WERI-Rb-1 (cell line): Measurements from ENCODE around the gene SNX4.

Experiments
- DNase-seq: peaks from one replicate; pipeline ENCODE4 v3.0.0-alpha.2; 2020
- H3K27ac ChIP-seq: fragments of 250-450 bp; sonication (Bioruptor Pico); 2 replicates; pipeline ENCODE4 v1.5.1; 2020; ENCODE audit warnings: mild to moderate bottlenecking, moderate library complexity
- H3K27me3 ChIP-seq: fragments of 250-450 bp; sonication (Bioruptor Pico); 2 replicates; pipeline ENCODE4 v1.5.1; 2021; ENCODE audit warnings: mild to moderate bottlenecking, low read depth, moderate library complexity; ENCODE audit not compliant: insufficient read depth, severe bottlenecking
- H3K36me3 ChIP-seq: fragments of 250-450 bp; sonication (Bioruptor Pico); 2 replicates; pipeline ENCODE4 v1.5.1; 2020; ENCODE audit warnings: mild to moderate bottlenecking, moderate library complexity
- H3K4me3 ChIP-seq: 2 replicates; pipeline ENCODE4 v1.5.1; 2011; ENCODE audit warnings: low read depth, mild to moderate bottlenecking, control low read depth, low read length
- H3K9me3 ChIP-seq: fragments of 250-450 bp; sonication (Bioruptor Pico); 2 replicates; pipeline ENCODE4 v1.5.1; 2021; ENCODE audit warnings: mild to moderate bottlenecking, moderate library complexity; ENCODE audit not compliant: severe bottlenecking
- TF ChIP-seq, protein P1 (sequence below): IDR thresholded peaks from 2 replicates; pipeline ENCODE4 v1.5.1; 2011; ENCODE audit warnings: low read depth, mild to moderate bottlenecking, control low read depth, inconsistent platforms, low read length

The SNX4 gene

DNA sequence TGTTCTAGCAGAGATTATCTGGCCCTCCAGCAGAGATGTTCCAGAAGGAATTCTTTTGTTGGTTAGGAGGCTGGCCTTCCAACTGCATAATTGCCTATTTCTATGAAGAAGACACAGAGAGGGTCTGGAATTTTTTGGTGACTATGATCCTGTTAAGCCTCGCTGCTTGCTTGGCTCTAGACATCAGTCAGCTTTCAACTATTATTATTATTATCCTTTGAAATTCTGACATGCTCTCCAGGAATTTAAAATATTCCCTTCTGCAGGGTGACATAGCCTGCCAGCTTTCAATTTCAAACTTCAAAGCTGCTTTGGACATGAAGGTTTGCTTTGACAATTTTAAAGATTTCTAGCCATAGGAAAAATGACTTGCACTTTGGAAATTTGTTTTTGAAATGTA is 118.6 kb downstream of the SNX4 start:
- H3K9me3 ChIP-seq: no peaks in the 10 kb centered on the region
- no peak overlapping the region for H3K27ac ChIP-seq
- no peak overlapping the region for H3K4me3 ChIP-seq
- DNase-seq: no peak
- H3K36me3 ChIP-seq: no peaks in the 10 kb centered on the region
- H3K27me3 ChIP-seq: no peaks in the 10 kb centered on the region
- TF ChIP-seq, protein P1, sequence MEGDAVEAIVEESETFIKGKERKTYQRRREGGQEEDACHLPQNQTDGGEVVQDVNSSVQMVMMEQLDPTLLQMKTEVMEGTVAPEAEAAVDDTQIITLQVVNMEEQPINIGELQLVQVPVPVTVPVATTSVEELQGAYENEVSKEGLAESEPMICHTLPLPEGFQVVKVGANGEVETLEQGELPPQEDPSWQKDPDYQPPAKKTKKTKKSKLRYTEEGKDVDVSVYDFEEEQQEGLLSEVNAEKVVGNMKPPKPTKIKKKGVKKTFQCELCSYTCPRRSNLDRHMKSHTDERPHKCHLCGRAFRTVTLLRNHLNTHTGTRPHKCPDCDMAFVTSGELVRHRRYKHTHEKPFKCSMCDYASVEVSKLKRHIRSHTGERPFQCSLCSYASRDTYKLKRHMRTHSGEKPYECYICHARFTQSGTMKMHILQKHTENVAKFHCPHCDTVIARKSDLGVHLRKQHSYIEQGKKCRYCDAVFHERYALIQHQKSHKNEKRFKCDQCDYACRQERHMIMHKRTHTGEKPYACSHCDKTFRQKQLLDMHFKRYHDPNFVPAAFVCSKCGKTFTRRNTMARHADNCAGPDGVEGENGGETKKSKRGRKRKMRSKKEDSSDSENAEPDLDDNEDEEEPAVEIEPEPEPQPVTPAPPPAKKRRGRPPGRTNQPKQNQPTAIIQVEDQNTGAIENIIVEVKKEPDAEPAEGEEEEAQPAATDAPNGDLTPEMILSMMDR: no peak

DNA sequence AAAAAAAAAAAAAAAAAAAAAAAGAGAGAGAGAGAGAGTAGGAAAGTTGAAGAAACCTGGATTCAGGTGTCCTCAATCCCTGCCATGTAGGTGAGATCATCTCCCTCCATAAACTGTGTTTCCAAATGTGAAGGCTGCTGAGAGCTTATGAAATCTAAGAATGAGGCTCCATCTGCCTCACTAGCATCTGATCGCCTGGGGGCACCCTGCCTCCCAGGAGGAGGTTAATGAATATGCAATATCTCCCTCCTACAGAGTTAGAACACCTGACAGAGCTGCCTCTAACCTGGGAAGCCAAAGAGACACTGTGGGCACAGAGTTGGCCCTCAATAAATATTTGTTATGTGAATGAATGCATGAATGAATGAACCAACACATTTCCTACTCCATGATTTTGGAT is 121.0 kb downstream of the SNX4 start:
- no peak overlapping the region for H3K27ac ChIP-seq
- no peaks in the 10 kb centered on the region for H3K27me3 ChIP-seq
- H3K9me3 ChIP-seq: no peaks in the 10 kb centered on the region
- no peak overlapping the region for H3K4me3 ChIP-seq
- no peaks in the 10 kb centered on the region for H3K36me3 ChIP-seq
- TF ChIP-seq, protein P1: no peak
- no peak for DNase-seq
